OCI-LY7 (cell line): ENCODE data around the gene PEAK3. TPM values are rescaled to one million over a fixed set of nuclear protein-coding genes. Genes with fewer than 3 reads are reported as not detected.

ENCODE experiments used
- BruUV-seq: library from RNA; stranded (reverse); fragments of 400-500 nt; replicated peaks from 2 replicates; lab custom pipeline; 2021; lab: Mats Ljungman, UMichigan
- CTCF ChIA-PET: fragments of 300-600 bp; sonication (Branson Sonifier 250); formaldehyde crosslinking; loops from one replicate; lab custom pipeline; 2022; ENCODE audit warnings: antibody characterized with exemption; ENCODE audit not compliant: unreplicated experiment; lab: Charles Lee
- POLR2A ChIA-PET: fragments of 300-600 bp; sonication (Branson Sonifier 250); formaldehyde crosslinking; loops from one replicate; lab custom pipeline; 2022; ENCODE audit warnings: antibody characterized with exemption; lab: Charles Lee
- DNase-seq: peaks from one replicate; pipeline ENCODE4 v3.0.0-alpha.2; 2015; ENCODE audit warnings: low spot score
- H2AFZ ChIP-seq: fragments of 200-600 bp; sonication (generic), shearing (Covaris generic); 2 replicates; pipeline ENCODE4 v1.6.1; 2014; ENCODE audit warnings: mild to moderate bottlenecking, antibody characterized with exemption, low read length, moderate library complexity
- H3K27ac ChIP-seq: fragments of 200-600 bp; sonication (generic); 2 replicates; pipeline ENCODE4 v1.5.1; 2014; ENCODE audit warnings: mixed run types, low read depth, mild to moderate bottlenecking, moderate library complexity, low read length, inconsistent platforms; ENCODE audit not compliant: poor library complexity, severe bottlenecking
- H3K36me3 ChIP-seq: fragments of 200-600 bp; sonication (generic); 2 replicates; pipeline ENCODE4 v1.6.1; 2014; ENCODE audit warnings: mild to moderate bottlenecking, antibody characterized with exemption, low read length, moderate library complexity, mixed read lengths; ENCODE audit not compliant: insufficient read depth
- H3K4me1 ChIP-seq: fragments of 200-600 bp; sonication (generic); 2 replicates; pipeline ENCODE4 v1.5.1; 2014; ENCODE audit warnings: mild to moderate bottlenecking, low read length; ENCODE audit not compliant: insufficient read depth, poor library complexity, severe bottlenecking
- H3K4me2 ChIP-seq: fragments of 200-600 bp; sonication (generic); 2 replicates; pipeline ENCODE4 v1.6.1; 2014; ENCODE audit warnings: mild to moderate bottlenecking, low read length
- H3K4me3 ChIP-seq: fragments of 200-600 bp; sonication (generic); 2 replicates; pipeline ENCODE4 v1.5.1; 2014; ENCODE audit warnings: mild to moderate bottlenecking, low read depth, low read length; ENCODE audit not compliant: poor library complexity, severe bottlenecking
- H3K79me2 ChIP-seq: fragments of 200-600 bp; sonication (generic); 2 replicates; pipeline ENCODE4 v1.6.1; 2016; ENCODE audit warnings: low read depth, mild to moderate bottlenecking, low read length, moderate library complexity, mixed read lengths; ENCODE audit not compliant: insufficient read depth
- H3K9me2 ChIP-seq: fragments of 200-600 bp; sonication (generic); 2 replicates; pipeline ENCODE4 v1.6.1; 2016; ENCODE audit warnings: mild to moderate bottlenecking, low read length, mixed read lengths; ENCODE audit not compliant: insufficient read depth
- H3K9me3 ChIP-seq: fragments of 200-600 bp; sonication (generic); 2 replicates; pipeline ENCODE4 v1.6.1; 2014; ENCODE audit warnings: mild to moderate bottlenecking, mixed run types, low read length, mixed read lengths
- H4K20me1 ChIP-seq: fragments of 200-600 bp; sonication (generic); 2 replicates; pipeline ENCODE4 v1.6.1; 2014; ENCODE audit warnings: mild to moderate bottlenecking, antibody characterized with exemption, low read length, moderate library complexity, mixed read lengths; ENCODE audit not compliant: insufficient read depth
- EZH2phosphoT487 ChIP-seq: fragments of 200-600 bp; sonication (generic); IDR thresholded peaks from 2 replicates; pipeline ENCODE4 v1.6.1; 2018; ENCODE audit warnings: low read depth, borderline replicate concordance, mild to moderate bottlenecking, mixed run types, antibody characterized with exemption, low read length, moderate library complexity, mixed read lengths
- intact Hi-C: fragments of 100-400 bp; cut with micrococcal nuclease; formaldehyde crosslinking; loops from one replicate; pipeline ENCODE4 v1.10.0; 2022; ENCODE audit not compliant: unreplicated experiment
- total RNA-seq, 2 experiments: library from RNA; depleted of rRNA in 1 of 2; stranded (reverse); fragments of >200 nt in 1 of 2; shearing (Covaris generic) in 1 of 2; gene quantifications; 2 replicates each; pipeline ENCODE4 v1.2.3, GENCODE V29; 2014 to 2022
- TF ChIP-seq, protein P1 (sequence below): fragments of 200-600 bp; sonication (generic); conservative IDR thresholded peaks from 2 replicates; pipeline ENCODE4 v1.5.1; 2014; ENCODE audit warnings: mild to moderate bottlenecking, antibody characterized with exemption, low read length, moderate library complexity, mixed read lengths

Gene PEAK3
- total RNA-seq, 2 experiments from 2014 or later = not detected

GRCh38 chr19:2326699-2327360 is 44.9 kb upstream of the PEAK3 start:
- H3K36me3 ChIP-seq = peaks cover 48% of the 10 kb centered on the region
- POLR2A ChIA-PET = interaction anchor here (1.1 kb wide), 1 partner anchor 8 kb away, joined by 3 read pairs; no protein-coding TSS in a partner anchor
- no TSS peak for BruUV-seq
- no peaks in the 10 kb centered on the region; the same call in 1 of the 2 replicates for H4K20me1 ChIP-seq
- TF ChIP-seq, protein P1, sequence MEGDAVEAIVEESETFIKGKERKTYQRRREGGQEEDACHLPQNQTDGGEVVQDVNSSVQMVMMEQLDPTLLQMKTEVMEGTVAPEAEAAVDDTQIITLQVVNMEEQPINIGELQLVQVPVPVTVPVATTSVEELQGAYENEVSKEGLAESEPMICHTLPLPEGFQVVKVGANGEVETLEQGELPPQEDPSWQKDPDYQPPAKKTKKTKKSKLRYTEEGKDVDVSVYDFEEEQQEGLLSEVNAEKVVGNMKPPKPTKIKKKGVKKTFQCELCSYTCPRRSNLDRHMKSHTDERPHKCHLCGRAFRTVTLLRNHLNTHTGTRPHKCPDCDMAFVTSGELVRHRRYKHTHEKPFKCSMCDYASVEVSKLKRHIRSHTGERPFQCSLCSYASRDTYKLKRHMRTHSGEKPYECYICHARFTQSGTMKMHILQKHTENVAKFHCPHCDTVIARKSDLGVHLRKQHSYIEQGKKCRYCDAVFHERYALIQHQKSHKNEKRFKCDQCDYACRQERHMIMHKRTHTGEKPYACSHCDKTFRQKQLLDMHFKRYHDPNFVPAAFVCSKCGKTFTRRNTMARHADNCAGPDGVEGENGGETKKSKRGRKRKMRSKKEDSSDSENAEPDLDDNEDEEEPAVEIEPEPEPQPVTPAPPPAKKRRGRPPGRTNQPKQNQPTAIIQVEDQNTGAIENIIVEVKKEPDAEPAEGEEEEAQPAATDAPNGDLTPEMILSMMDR = no peak
- no peak for TF ChIP-seq EZH2phosphoT487
- H3K9me3 ChIP-seq = no peaks in the 10 kb centered on the region
- H3K4me3 ChIP-seq = peak overlapping the region; percentile 89
- H3K79me2 ChIP-seq = peaks cover 65% of the 10 kb centered on the region
- H3K4me2 ChIP-seq = peak overlapping the region; percentile 87
- CTCF ChIA-PET = interaction anchor here (0.6 kb wide), 1 partner anchor 169 kb away, joined by 3 read pairs; no protein-coding TSS in a partner anchor
- H2AFZ ChIP-seq = no peak overlapping the region
- no peaks in the 10 kb centered on the region for H3K9me2 ChIP-seq
- H3K4me1 ChIP-seq = peaks cover 48% of the 10 kb centered on the region
- H3K27ac ChIP-seq = no peak overlapping the region
- no peak for DNase-seq
- intact Hi-C loops = no loop called here

DNA sequence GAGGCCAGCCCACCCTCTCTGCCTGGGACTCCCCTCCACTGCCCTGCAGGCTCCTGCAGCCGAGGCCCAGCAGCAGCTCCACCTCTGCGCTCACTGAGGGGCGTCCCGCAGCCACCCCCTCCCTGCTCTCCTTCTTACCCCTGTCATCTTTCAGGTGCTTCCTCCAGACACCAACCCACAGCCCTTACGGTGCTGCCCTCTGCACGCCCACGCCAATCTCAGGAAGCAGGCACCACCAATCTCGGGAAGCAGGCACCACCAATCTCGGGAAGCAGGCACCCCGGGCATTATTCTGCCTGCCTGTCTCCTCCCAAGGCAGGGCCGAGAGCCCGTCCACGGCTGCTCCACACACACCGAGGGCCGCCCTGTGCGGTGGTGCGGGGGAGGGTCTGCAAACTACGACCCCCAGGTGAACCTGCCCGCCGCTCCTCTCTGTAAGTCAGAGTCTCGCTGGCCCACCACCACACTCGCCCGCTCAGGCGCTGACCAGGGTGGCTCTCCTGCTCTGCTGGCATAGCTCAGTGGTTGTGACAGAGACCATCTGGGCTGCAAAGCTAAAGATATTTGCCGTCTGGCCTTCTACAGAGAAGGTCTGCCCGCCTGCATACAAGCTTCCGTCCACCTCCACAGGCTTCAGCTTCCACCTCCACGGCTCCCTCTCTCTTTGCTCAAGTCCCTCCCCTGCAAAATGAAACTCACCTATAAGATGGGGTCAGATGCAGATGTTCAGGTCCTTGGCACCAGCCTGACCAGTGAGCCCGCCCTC is 43.5 kb upstream of the PEAK3 start:
- Histone ChIP-seq H3K9me3 (no peaks in the 10 kb centered on the region), H2AFZ (no peak overlapping the region), H4K20me1 (no peaks in the 10 kb centered on the region; the same call in 1 of the 2 replicates), H3K9me2 (no peaks in the 10 kb centered on the region), H3K4me1 (peaks cover 34% of the 10 kb centered on the region), H3K27ac (no peak overlapping the region), H3K79me2 (peaks cover 51% of the 10 kb centered on the region), H3K4me2 (peak overlapping the region; percentile 50; the same call in 1 of the 2 replicates), H3K36me3 (peaks cover 61% of the 10 kb centered on the region), H3K4me3 (peak overlapping the region; percentile 10)
- CTCF ChIA-PET = no interaction called here
- intact Hi-C loops = no loop called here
- TF ChIP-seq, protein P1 = no peak
- TF ChIP-seq EZH2phosphoT487 = no peak
- no peak for DNase-seq
- no TSS peak for BruUV-seq
- POLR2A ChIA-PET = no interaction called here
